Upper lobe of left lung (tissue), 4 donors: ENCODE data around the gene DSE.

Experiments
- POLR2A ChIP-seq, 4 donors: fragments of 450-650 bp; IDR thresholded peaks; one replicate each; pipeline ENCODE4 v1.5.1; 2016 to 2017; ENCODE audit warnings: antibody characterized with exemption in 4 of 4, mild to moderate bottlenecking in 2 of 4
- TF ChIP-seq, protein P1 (sequence below), 6 experiments: fragments of 450-650 bp in 4 of 6; fragments of 200-600 bp in 2 of 6; sonication (generic) in 2 of 6; IDR thresholded peaks; one replicate each; pipeline ENCODE4 v1.5.1; 2016 to 2019; ENCODE audit warnings: antibody characterized with exemption in 6 of 6

GRCh38 chr6:116374586-116374985, 3.8 kb downstream of the DSE start:
- TF ChIP-seq POLR2A (IDR thresholded peaks at IDR 0.05) = no peak
- TF ChIP-seq, protein P1, sequence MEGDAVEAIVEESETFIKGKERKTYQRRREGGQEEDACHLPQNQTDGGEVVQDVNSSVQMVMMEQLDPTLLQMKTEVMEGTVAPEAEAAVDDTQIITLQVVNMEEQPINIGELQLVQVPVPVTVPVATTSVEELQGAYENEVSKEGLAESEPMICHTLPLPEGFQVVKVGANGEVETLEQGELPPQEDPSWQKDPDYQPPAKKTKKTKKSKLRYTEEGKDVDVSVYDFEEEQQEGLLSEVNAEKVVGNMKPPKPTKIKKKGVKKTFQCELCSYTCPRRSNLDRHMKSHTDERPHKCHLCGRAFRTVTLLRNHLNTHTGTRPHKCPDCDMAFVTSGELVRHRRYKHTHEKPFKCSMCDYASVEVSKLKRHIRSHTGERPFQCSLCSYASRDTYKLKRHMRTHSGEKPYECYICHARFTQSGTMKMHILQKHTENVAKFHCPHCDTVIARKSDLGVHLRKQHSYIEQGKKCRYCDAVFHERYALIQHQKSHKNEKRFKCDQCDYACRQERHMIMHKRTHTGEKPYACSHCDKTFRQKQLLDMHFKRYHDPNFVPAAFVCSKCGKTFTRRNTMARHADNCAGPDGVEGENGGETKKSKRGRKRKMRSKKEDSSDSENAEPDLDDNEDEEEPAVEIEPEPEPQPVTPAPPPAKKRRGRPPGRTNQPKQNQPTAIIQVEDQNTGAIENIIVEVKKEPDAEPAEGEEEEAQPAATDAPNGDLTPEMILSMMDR (IDR thresholded peaks at IDR 0.05) = no peak
